HG03025 (cell line): ENCODE results near the gene GPC3.
A peak's percentile ranks its signal among the peaks of the same experiment; 100 is the strongest.
"Not testable (repeated sequence)": the region's sequence is repeated elsewhere in the genome, so short reads cannot be mapped to it uniquely, and the experiment has no call there.

Experiments
- ATAC-seq: cut with Tn5 transposase; IDR thresholded peaks from one replicate; pipeline ENCODE4 v1.9.1; 2021; ENCODE audit warnings: mild to moderate bottlenecking, moderate library complexity; ENCODE audit not compliant: unreplicated experiment, low FRiP score

GPC3 gene

DNA sequence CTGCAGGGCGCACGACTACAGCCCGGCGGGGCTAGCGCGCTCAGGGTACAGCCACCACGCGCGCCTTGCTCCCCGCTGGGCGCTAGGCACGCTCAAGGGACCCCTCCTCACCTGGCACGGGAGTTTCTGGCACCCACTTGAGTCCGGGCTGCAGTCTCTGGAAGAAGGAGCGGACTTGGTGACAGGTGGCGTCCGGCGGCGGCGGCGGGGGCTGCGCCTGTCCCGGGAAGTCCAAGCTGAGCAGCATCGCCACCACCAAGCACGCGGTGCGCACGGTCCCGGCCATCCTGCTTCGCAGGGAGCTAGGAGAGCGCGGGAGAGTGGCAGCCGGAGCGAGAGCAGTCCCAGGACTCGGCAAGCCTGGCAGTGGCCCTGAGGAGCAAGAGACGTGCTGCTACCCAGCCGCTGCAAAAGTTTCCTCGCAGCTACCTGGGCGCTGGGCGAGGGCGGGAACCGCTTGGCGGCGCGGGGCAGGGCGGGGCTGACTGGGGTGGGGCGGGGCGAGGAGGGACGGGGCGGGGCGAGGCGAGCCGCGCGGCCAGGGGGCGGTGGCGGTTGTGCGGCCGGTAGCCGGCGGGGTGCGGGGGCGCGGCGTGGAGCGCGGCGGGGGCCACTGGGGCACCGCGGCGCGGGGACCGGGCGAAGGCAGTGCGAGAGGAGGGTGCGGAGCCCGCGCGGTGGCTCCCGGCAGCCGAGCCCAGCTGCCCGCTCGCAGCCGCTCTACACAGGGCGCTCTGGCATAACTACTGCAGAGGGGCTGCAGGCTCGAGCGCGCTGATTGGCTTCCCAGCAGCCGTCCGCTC, at the start of gene GPC3:
Gene GPC3, minus strand, starts transcription at position 431 of the 803 bp plus-strand sequence.
- ATAC-seq = no peak

DNA sequence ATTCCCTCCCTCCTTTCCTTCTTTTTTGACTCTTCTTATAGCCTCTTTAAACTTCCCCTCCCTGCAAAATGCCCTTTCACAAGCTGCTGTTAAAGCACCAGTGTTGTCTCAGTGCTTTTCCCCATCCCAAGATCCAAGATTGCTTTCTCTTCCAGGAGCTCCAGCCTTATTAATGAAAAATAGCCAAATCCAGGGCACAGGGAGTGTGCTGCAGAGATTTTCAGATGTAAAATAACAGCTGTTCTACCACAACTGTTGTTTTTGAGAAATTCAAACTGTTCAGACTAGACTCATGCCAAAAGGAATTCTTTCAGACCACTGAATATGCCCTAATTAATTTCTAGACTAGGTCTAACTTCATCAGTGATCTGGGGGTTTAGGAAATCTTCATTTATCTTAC, 47.0 kb upstream of the GPC3 start:
- ATAC-seq = no peak

DNA sequence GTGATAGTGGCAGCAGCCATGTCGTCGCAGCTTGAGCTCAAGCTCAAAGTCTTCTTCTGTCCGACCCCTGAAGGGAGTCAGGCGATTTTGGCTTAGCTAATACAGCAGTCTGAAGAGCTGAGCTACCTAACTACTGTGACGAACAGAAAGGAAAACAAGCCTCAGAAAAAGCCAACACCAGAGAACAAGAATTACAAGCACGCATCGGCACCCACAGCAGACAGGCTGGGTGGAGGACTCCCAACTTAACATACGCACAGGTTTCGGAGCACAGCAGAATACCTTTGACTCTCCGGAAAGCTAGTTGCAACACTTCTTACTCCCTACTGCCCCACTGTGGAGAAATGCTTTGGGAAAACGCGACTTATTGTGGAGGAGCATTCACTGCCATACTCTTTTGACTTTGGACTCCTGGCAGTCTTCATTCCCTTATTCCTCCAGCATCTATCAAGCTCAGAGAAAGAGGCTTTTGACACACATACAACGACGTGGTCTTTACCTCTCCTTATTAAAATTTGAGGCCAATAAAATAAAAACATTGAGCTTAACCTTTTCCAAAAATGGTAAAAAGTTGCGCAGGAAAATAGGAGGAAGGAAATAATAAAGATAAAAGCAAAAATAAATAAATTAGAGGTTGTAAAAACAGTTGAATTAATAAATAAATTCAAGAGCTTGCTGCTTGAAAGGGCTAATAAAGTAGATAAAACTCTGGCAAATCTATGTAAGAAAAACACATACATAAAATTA, 41.3 kb upstream of the GPC3 start:
- peak; percentile 47 for ATAC-seq

DNA sequence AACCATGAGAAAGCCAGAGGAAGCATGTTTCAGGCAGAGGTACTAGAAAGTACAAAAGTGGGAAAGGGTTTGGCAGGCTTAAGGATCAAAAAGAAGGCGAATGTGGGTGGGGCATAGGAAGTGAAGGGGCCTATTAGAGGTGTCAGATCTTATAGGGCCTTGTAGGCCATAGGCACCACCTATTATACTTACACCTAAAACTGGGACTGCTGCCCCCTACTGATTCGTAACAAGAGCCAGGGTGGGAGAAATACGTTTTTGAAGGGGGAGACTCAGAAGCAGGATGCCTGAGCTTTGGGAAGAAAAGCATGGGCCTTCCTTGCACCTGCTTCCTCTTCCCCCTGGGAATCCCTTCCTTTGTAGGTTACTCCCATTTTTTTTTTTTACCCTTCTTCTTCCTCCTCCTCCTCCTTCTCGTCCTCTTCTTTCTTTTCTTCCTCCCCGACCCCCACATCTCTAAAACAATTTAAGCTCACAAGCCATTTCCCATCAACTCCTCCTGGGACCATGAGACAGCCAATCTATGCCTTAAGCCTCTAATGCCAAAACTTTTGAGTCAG, 40.7 kb upstream of the GPC3 start:
- ATAC-seq = no peak

DNA sequence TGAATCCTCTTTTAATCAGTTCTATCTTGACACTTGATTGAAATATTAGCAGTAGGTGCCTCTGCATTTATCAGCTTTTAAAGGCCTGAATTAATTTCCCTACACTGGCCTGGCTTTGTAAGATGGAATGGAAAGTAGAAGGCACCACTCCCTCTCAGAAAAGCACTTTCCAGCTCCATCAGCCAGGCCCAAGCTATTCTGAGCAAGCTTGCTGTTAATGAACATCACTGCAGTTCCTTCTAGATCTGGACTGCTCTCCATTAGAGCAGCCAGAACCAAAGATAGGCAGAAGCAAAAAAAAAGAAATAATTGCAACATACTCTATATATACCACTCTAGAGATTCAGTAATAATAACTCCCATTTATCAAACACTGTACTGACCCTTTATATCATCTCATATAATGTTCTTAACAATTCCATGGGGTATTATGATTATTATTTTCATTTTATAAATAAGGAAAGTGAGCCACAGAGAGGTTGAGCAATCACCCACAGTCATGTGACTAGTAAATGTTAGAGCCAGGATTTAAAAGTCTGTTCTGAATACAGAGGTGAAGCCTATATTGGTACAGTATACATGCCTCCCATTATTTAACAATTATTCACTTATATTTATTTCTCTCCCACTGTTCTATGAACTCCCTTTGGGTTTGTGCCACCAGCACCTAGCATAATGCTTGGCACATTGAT, 39.4 kb upstream of the GPC3 start:
- no peak for ATAC-seq

DNA sequence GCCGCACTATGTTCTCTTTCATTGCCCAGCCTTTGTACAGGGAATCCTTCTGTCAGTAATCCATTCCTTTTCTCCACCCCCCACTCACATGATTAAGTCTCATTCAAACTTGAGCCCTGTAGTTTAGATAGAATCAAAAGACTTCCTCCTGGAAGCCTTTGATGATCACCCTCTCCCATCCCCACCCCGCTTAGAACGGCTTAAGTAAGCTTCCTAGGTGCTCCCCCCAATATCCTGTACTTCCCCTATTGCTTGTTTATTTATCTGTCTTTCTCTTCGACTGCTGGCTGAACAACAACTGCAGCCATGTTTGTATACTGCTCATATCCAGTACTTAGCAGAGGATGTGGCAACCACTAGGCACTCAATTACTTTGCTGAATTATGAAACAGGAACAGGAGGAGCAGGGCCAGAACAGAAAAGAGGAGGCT, 38.5 kb upstream of the GPC3 start:
- ATAC-seq = no peak

DNA sequence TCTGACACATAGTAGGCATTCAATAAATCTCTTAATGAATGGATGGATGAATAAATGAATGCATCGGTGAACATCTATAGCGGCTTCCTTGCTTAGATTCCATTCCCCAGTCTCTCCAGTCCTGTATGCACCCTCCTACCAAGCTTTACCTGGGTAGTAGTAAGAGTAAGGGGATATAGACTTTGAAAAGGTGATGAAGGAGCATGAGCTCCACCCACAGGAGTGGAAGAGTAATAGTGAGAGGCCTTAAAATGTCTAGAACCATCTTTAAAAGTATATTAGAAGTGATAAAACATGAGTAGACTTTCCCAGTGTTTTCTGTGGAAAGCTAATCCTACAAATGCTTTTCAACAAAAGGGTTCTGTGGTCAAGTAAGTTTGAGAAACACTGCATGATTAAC, 35.5 kb upstream of the GPC3 start:
- no peak for ATAC-seq

DNA sequence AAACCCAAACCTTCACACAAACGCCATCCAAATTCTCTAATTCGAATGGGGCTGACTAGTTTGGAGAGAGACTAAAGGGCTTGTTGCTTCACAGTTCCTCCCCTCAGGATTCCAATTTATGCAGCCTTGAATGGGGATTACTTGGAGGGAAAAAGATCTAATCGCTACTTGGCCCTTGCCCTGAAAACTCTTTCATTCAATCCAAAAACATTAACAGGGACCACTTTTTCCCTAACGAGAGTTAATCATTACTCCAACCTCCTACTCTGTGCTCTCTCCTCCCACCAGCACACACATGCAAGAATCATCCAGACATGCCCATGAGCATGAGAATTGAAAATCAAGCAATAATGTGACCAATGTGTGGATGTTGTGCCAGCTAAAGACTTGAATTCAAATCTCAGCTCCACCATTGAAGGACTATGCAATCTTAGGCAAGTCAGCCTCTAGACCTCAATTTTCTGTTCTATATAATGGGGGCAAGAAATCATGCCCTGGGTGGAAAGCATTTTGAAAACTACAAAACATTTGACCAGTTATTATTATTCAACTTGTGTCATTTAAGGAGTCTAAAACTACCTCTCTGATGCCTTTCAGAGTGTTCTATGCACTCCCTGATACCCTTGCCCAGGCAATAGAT, 34.3 kb upstream of the GPC3 start:
- no peak for ATAC-seq

DNA sequence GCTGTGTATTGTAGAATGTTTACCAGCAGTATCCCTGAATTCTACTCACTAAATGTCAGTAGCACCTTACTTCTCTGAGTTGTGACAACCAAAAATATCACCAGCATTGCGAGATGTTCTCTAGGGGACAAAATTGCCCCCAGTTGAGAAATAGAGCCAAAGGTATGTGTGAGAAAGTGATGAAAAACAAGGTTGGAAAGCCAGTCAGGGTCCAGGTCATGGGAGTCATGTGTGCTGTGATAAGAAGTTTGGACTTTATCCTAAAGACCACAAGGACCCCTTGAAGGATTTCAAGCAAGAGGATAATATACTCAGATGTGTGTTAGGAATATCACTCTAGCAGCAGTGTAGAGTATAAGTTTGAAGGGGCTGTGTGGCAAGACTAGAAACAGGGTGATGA, 30.9 kb upstream of the GPC3 start:
- ATAC-seq = not testable (repeated sequence)

DNA sequence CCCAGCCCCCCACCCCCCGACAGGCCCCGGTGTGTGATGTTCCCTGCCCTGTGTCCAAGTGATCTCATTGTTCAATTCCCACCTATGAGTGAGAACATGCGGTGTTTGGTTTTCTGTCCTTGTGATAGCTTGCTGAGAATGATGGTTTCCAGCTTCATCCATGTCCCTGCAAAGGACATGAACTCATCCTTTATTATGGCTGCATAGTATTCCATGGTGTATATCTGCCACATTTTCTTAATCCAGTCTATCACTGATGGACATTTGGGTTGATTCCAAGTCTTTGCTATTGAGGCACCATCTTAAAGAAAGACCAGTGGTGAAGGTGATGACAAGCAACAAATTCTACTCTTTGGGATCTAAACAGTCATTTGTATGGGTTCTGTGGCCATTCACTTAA, 30.1 kb upstream of the GPC3 start:
- ATAC-seq = not testable (repeated sequence)

DNA sequence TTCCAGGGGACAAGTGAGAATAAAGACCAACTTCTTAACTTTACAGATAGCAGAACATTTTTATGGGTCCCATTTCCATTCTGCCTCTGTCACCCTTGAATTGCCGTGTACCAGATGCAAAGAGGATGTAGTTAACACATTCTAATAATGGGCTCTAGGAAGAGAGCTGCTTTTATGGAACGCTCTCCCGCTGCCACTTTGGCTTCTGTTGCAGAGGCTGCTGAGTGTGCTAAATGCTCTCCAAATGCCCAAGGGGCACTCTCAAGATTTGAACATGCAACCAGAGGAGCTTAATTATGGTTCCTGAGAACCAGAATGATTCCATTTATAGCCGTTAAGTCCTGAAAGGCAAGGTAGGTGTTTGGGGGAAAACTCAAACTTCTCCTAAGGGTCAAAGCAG, 28.1 kb upstream of the GPC3 start:
- ATAC-seq = no peak

DNA sequence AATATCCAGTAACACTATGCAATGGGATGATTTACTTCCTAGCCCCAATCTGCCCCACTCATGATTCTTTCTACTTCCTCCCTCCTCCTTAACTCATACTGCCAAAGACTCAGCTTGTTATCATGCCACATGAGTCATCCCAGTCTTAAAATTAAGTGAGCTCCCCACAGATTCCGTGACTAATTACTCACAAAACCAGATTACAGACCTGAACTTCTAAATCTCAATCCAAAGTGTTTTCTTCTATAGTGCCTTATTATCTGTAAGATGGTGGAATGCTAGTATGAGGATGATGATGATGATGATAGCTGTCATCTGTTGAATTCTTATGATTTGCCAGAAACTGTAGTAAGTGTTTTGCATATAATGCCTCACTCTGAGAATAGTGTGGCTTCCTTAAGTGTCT, 27.7 kb upstream of the GPC3 start:
- ATAC-seq = no peak

DNA sequence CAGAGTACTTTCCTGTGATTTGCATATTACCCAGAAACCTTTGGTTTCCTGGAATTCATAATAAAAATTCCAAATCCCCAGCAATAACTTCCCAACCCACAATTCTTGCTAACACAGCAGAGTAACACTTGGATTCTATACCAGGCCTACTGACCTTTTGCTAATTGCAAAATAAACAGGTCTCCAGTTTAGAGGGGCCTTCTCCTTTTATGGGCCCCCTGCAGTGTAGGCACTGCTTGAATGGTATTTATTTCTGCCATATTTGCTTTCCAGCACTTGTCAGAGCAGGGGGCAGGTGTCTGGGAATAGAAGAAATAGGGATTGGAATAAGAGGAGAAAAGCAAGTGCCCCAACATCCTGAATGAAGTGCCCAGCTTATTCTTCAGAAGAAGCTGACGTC, 25.3 kb upstream of the GPC3 start:
- ATAC-seq = no peak

DNA sequence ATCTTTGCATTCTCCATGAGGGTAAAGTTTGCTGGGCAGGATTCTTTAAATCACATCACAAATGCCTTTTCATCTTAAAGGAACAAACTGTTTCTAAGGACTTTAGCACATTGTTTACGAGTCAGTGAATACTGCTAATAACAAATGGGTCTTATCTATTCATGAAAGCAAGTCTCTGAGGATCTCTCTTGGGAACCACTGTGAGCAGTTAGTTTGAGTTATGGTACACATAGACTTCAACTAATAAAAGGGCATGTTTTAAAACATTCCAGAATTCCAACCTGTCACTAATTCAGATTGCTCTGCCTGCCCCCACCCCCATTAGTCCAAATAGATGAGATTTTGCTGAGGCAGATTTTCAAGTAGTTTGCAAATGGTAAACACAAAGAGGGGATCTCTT, 22.3 kb upstream of the GPC3 start:
- no peak for ATAC-seq

DNA sequence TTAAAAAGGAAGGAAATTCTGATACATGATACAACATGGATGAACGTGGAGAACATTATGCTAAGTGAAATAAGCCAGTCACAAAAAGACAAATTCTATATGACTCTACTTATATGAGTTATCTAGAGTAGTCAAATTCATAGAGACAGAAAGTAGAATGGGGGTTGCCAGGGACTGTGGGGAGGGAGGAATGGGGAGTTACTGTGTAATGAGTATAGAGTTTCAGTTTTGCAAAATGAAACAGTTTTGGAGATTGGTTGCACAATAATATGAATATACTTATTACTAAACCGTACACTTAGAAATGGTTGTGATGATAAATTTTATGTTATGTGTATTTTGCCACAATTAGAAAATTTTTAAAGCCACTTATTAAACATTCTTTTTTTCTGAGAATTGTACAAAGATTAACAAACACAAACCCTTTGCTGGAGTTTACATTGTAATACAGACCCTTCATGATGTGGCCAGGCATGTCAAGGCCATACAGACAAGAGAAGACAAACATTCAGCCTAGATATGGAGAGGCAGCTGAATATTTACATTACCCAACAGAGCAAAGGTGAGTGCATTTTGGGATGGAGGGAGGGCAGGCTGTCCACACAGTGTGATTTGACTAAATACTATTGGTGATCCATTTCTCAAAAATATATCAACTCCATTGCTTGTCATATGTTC, 21.2 kb upstream of the GPC3 start:
- no peak for ATAC-seq

DNA sequence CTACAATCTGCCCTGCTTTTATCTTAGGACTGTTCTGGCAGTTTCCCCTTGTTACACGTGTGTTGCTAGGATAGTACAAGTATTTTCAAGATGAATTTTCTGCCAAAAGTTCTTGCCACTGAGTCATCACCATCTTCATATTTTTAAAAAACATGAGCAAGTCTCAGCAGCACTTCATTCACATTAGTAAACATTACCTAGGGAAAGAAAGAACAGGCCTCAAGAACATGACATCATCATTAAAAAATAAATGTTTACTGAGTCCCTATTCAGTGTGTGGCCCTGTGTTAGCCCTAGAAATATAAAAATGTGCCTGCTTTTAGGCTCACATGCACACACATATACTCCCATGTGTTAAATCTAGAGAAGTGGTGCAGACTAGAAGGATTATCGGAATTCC, 18.7 kb upstream of the GPC3 start:
- no peak for ATAC-seq

DNA sequence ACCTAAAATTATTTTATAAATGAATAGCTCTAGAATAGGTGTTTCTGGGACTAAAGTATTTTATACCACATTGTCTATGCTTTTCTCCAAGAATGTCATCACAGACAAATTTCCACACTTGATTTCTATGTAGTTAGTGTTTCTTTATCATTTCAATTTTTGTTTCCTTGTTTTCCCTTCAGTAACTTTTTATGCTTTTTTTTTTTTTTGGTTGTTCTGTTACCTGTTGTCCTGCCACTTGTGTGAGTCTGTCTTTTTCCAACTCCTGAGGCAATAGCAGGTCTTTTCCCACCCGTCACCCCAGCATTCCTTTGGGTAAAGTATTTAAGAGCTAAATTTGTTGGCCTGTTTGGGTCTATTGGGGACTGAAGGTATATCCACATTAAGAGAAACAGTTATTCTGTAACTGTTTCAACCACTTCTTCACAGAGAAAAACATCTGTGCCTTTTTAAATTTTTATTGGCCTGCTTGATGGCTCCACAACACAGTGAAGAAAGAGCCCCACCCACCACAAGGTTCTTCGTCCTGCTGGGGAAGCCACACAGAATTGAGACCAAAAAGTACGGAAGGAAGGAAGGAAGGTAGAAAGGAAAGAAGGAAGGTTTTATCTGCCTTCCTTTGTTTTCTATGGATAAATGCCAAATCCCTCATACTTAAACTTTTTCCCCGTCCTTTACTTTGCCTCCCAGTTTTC, 17.7 kb upstream of the GPC3 start:
- no peak for ATAC-seq

DNA sequence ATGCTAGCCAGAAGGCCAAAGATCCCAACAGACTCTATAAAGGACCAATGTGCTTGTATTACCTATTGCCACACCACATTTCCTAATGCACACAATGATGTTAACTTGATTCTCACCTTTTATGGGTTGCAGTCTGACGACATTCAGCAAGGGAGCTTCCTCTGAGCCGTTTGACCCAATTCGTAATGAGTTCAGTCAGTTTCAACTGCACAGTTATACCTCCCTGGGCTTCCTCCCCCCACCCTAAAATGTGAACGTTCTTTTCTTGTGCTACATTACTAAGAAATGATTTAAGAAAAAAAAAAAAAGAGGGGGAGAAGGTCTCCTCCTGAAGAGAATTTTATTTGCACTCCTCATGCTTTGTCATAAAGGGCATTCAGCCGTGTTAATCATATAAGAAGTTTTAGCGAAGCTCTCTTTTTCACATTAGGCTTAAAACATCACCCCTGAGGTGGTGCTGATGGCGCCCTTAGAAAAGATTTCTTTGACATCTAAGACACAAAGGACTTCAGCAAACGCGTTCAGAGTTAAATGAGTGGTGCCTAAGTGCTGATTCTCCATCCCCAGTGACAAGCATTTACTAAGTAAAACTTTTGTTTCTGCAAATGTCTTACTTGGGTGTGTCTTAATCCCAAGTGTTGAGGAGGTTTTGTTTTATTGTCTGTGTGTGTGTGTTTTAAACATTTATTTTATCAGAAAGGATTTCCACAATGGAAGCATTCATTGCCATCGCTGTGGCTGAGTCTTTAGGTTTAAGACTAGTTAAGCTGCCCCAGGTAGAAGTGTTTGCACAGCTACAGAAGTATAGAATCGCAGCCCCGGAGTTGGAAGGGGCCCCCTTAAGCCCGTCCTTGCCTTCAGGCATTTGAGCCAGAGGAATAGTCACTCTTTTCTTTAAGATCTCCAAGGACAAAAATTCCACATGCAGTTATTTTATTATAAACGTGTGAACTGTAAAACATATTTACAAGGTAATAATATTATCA, 15.2 kb upstream of the GPC3 start:
- no peak for ATAC-seq
